Measurements from ENCODE around the gene SPINK1.
A peak's percentile ranks its signal among the peaks of the same experiment; 100 is the strongest.
"Not testable (repeated sequence)": the region's sequence is repeated elsewhere in the genome, so short reads cannot be mapped to it uniquely, and the experiment has no call there.

The SPINK1 gene

GRCh38 chr5:147809830-147810666 lies 21.4 kb downstream of the SPINK1 start:
- no peak for DNase-seq (ENCODE audit: low read depth in 2 of 2)

GRCh38 chr5:147805030-147805454 lies 26.4 kb downstream of the SPINK1 start:
- DNase-seq (ENCODE audit: low read depth in 2 of 2): no peak

DNA sequence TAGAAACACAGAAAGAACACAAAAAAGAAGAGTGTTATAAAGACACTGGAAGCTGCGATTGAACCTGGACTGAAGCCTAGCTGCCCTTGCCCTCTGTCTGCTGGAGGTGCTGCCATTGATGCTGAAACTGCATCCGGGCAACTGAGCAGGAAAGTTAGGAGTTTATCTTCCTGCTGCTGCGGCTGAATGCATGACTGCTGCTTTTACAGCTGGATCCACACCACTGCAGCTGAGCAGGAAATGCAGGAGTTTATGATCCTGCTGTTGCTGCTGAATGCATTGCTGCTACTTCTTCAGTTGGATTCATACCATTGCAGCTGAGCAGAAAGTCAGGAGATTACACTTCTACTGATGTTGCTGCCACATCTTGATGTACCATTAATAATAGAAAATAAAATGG lies 27.1 kb downstream of the SPINK1 start:
- no peak for DNase-seq (ENCODE audit: low read depth in 2 of 2)

GRCh38 chr5:147803926-147804325 lies 27.5 kb downstream of the SPINK1 start:
- DNase-seq (ENCODE audit: low read depth in 2 of 2): no peak

DNA sequence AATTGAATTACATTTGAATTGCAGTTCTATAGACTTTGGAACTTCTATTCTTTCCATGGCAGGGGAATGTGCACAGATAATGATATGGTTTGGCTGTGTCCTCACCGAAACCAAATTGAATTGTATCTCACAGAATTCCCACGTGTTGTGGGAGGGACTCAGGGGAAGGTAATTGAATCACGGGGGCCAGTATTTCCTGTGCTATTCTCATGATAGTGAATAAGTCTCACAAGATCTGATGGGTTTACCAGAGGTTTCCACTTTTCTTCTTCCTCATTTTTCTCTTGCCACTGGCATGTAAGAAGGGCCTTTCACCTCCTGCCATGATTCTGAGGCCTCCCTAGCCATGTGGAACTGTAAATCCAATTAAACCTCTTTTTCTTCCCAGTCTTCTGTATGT lies 28.3 kb downstream of the SPINK1 start:
- not testable (repeated sequence) for DNase-seq (ENCODE audit: low read depth in 2 of 2)

DNA sequence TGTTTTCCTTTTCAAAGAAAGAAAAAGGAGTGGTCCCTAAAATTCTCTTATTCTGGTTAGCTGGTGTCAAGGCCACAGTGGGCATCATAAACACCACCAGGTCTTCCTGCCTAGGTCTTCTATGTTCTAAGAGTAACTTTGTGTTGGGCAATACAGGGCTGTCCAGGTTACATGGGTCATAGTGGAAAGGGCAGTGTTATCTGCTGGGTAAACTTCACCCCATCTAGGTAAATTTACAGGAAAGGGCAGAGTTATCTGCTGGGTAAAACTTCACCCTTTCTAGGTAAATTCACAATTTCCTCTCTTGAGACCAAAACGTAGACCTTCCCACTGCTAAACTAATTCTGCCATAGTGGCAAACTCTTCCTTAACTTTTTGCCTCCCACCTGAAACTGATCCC lies 30.0 kb downstream of the SPINK1 start:
- DNase-seq (ENCODE audit: low read depth in 2 of 2): no peak

DNA sequence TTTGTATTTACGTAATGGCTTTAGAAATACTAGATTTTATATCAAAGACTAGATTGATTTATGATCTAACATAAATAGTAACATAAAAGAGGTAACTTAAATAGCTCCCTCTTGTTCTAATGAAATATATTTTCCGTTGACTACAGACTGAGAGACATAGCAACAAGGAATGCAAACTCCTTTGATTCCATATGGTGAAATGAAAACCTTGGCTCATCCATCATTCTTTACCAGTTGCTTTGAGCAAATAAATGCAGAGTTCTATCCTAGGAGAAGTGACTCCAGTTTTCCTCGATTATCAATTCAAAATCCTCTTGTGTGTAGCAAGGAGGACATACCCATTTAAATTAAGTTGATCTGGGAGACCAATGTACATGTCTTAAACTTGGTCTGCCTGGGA lies 31.0 kb downstream of the SPINK1 start:
- DNase-seq (ENCODE audit: low read depth in 2 of 2): no peak

- DNase-seq (ENCODE audit: low read depth in 2 of 2): no peak
Observed at GRCh38 chr5:147796556-147797308, 34.7 kb downstream of the SPINK1 start.

- DNase-seq (ENCODE audit: low read depth in 2 of 2): no peak
Observed at GRCh38 chr5:147791181-147791580, 40.3 kb downstream of the SPINK1 start.

DNA sequence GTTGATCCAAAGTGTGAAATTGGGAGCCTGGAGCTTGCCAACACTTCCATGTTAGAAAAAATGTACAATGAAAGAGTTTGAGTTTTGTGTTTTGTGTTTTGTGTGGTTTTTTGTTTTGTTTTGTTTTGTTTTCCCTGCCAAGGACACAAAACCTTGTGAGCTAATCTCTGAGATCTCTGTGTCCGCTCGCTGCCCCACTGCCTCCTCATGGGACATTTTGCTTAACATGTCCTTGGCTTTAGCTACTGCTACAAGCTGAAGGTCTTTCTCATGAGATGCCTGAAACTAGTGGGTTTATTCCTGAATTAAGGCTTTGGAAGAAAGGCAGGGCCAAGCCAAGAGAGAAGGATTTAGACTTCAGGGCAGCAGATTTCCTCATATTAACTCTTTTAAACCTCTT lies 41.7 kb downstream of the SPINK1 start:
- DNase-seq (ENCODE audit: low read depth in 2 of 2): no peak

- DNase-seq (ENCODE audit: low read depth in 2 of 2): no peak
Observed at GRCh38 chr5:147788023-147788422, 43.4 kb downstream of the SPINK1 start.

- no peak for DNase-seq (ENCODE audit: low read depth in 2 of 2)
Observed at GRCh38 chr5:147786142-147786541, 45.3 kb downstream of the SPINK1 start.

DNA sequence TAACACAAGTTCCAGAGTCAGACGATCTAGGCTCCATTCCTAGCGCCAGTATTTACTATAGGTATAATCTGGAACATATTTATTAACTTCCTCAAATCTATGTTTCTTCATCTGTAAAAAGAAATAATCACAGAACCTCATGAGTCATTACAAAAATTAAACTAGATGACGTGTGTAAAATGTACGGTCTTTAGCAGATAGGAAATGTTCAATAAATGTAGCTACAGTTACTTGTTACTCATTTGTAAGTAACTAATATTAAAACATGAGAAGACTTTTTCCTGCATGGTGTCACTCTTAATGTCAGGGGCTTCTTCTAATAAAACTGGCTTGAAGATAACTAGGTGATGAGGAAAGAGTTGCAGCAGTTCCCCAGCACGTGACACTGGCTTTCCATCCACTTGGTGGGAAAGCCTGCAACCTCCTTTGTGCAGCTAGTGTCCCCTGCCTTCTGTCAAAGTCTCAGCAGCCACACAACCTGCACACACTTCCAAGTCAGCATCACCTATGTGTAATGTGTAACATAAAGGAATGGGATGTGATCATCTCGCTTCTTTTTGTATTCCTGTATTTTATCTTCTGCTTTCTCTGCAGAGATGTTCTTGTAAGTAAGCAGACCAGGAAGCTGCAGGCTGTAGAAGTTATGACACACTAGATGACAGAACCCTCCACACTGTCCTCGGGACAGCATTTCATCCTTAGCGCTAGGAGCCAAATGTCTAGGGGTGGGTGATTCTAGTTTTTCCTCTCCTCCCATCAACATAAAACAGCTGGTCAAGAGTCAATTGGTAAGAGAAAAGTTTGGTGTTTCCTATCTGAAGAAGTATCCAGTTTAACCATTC lies 47.1 kb downstream of the SPINK1 start:
- DNase-seq (ENCODE audit: low read depth in 2 of 2): no peak

- DNase-seq (ENCODE audit: low read depth in 2 of 2): peak; percentile 50 to 59
Observed at GRCh38 chr5:147782110-147783028, 49.1 kb downstream of the SPINK1 start, which contains the start of gene JAKMIP2. TSS of gene JAKMIP2 (minus strand) at chr5:147782728. CDS start at chr5:147671806, 110,922 bp downstream.

GRCh38 chr5:147780924-147781573 lies 50.4 kb downstream of the SPINK1 start:
- DNase-seq (ENCODE audit: low read depth in 2 of 2): no peak

- DNase-seq (ENCODE audit: low read depth in 2 of 2): no peak
Observed at GRCh38 chr5:147779694-147780093, 51.8 kb downstream of the SPINK1 start.

GRCh38 chr5:147776989-147777388 lies 54.5 kb downstream of the SPINK1 start:
- DNase-seq (ENCODE audit: low read depth in 2 of 2): no peak
